Esophagus mucosa (tissue), 1 donor: ENCODE results near the gene CEP250. TPM values are rescaled to one million over a fixed set of nuclear protein-coding genes. Genes with fewer than 3 reads are reported as not detected.
"Not testable (repeated sequence)": the region's sequence is repeated elsewhere in the genome, so short reads cannot be mapped to it uniquely, and the experiment has no call there.

ENCODE experiments used
- ATAC-seq: fragments of 200-7000 bp; cut with Tn5 transposase; one replicate; pipeline ENCODE4 v1.9.1; 2020
- total RNA-seq: library from RNA; stranded (reverse); gene quantifications from one replicate; pipeline ENCODE4 v1.2.4, GENCODE V29; 2023
- donor health status: DM: yes; HTN: yes; CAD: no.

Gene CEP250
- total RNA-seq, 1 donor from 2014 or later: 13.6 TPM

- ATAC-seq: no peak
Observed at GRCh38 chr20:35453647-35454046, 1.8 kb upstream of the CEP250 start.

DNA sequence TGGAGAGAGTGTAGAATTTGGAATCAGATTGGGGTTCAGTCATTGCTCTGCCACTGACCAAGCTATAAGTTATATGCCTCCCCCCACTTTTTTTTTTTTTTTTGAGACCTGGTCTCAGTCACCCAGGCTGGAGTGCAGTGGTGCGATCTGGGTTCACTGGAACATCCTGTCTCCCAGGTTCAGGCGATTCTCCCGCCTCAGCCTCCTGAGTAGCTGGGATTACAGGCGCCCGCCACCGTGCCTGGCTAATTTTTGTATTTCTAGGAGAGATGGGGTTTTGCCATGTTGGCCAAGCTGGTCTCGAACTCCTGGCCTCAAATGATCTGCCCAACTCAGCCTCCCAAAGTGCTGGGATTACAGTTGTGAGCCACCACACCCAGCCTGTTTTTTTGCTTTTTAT, 1.3 kb downstream of the CEP250 start:
- not testable (repeated sequence) for ATAC-seq

GRCh38 chr20:35457539-35457938, 2.1 kb downstream of the CEP250 start:
- not testable (repeated sequence) for ATAC-seq

- no peak for ATAC-seq
Observed at GRCh38 chr20:35458388-35458787, 3.0 kb downstream of the CEP250 start.

DNA sequence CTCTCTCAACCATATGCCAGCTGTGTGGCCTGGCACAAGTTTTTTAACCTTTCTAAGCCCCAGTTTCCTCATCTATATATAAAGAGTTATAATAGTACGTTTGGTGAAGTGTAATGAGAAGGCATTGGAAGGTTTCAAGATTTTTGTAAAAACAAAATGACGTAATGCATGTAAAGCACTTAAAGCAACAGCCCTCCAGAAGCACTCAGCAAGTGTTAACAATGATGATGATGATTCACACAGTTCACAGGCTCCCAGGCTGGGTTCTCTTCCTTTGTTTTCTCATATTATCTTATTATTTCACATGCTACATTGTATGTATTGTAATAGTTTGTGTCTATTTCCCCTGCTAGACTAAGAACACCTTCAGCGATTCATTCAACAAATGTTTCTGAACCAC, 6.2 kb downstream of the CEP250 start:
- peak; percentile 16 for ATAC-seq

DNA sequence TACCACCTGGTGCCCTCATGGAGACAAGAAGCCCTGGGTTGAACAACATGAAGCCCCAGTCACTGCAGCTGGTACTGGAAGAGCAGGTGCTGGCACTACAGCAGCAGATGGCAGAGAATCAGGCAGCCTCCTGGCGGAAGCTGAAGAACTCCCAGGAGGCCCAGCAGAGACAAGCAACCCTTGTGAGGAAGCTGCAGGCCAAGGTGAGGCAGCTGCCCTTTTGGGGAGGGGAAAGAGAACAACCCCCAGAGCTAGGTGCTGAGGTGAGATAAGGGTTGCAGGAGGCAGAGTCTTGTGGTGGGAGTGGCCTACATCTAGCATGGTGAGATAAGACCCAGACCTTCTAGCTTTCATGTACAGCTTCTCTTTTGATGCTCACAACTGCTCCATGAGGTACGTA, 7.0 kb downstream of the CEP250 start:
- ATAC-seq: no peak

- peak; percentile 67 for ATAC-seq
Observed at GRCh38 chr20:35463455-35464300, 8.3 kb downstream of the CEP250 start.

- no peak for ATAC-seq
Observed at GRCh38 chr20:35465976-35466375, 10.6 kb downstream of the CEP250 start.

DNA sequence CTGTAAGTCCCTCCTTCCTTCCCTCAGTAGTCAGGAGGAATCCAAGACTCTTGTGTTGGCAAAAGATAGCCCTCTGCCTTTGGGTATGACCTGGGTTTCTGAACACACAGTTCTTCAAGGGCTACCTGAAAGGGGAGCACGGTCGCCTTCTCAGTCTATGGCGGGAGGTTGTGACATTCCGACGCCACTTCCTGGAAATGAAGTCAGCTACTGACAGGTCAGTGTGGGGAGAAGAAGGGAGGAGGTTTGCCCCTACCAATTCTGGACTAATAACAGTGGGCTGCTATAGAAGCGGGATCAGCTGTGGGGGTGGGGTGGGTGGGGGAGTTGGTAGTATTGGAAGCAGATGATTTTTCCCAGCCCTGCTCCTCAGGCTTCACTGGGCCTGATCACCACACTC, 11.5 kb downstream of the CEP250 start:
- ATAC-seq: no peak

DNA sequence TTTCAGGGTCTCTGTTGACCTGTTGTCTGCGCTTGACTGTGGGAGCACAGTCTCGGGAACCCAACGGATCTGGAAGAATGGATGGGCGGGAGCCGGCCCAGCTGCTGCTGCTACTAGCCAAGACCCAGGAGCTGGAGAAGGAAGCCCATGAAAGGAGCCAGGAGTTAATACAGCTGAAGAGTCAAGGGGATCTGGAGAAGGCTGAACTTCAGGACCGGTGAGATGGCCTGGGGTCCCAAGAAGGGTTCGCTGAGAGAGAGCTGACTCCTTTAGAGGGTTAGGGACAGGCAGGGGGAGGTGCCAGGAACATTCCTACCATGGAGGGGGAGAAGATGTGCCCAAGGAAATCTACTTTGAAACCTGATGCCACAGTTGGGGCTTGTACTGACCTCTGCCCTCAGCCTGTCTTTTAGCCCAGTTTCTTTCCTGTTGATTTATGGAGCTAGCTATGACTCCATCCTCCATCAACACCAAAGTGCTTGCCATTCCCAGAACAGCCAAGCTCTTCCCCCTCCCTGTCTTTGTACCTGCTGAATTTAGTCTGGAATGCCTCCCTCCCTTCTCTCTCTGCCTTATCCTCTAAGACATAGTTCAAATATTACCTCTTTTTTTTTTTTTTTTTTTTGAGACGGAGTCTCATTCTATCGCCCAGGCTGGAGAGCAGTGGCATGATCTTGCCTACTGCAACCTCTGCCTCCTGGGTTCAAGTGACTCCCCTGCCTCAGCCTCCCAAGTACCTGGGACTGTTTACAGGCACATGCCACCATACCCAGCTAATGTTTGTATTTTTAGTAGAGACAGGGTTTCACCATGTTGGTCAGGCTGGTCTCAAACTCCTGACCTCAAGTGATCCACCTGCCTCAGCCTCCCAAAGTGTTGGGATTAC, 12.2 kb downstream of the CEP250 start:
- no peak for ATAC-seq

DNA sequence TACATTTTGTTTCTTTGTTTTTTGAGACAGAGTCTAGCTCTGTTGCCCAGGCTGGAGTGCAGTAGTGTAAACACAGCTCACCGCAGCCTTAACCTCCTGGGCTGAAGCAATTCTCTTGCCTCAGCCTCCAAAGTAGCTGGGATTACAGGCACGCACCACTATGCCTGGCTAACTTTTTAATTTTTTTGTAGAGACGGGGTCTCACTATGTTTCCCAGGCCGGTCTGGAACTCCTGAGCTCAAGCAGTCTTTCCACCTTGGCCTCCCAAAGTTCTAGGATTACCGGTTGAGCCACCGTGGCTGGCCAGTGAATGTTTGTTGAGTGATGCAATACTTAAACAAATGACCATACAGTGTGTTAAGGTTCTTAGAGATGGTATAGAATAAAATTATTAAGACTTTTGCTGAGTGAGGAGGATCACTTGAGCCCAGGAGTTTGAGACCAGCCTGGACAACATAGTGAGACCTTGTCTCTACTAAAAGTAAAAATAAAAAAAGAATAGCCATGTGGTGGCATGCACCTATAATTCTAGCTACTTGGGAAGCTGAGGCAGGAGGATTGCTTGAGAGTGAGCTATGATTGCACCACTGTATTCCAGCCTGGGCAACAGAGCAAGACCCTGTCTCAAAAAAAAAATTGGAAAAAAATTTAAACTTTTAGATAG, 13.4 kb downstream of the CEP250 start:
- no peak for ATAC-seq

GRCh38 chr20:35472209-35472608, 16.8 kb downstream of the CEP250 start:
- ATAC-seq: no peak

- no peak for ATAC-seq
Observed at GRCh38 chr20:35473684-35474083, 18.3 kb downstream of the CEP250 start.

DNA sequence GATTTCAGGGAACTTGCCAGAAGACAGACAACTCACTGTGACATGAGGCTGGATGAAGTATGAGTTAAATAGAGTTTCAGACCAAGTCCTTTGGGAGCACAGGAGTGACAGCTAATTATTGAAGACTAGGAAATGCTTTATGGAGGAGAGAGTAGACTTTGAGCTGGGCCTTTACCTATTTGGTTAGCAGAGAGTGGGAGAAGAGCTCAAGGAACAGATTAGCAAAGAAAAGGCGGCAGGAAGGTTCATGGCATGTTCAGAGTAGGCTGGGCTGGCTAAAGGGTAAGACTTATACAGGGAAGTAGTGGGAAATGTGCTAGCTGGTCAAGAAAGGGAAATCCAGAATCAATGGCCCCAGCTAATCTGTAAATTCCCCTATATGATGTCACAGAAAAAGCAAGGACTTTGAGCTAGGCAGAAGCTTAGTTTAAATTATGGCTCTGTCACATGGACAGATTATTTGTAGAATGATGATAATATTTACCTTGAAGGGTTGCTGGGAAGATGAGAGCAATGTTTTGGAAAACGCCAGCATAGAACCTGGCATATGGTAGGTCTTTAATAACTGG, 19.0 kb downstream of the CEP250 start:
- no peak for ATAC-seq

GRCh38 chr20:35476288-35476687, 20.9 kb downstream of the CEP250 start:
- ATAC-seq: no peak

DNA sequence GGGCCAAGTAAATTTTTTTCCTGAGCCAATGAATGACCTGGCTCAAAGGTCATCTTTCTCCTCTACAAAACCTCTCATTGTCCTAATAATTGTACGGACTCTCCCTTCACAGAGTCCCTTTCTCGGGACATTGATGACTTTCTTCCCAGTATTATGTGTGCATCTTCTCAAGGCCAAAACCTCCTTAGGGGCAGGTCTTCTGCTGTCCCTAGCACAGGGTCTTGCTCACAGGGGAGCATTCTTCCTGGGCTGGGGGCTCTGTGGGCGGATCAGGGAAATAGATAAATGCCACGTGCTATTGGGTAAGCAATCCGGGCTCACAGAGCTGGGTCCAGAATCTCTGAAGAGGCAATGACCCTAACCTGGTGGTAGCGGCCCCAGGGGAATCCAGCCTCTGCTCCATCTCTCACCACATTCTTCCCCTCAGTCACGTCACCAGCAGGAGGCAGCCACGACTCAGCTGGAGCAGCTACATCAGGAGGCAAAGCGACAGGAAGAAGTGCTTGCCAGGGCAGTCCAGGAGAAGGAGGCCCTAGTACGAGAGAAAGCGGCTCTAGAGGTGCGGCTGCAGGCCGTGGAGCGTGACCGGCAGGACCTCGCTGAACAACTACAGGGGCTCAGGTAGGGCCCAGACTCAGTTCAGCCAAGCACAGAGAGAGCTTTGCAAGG, 23.5 kb downstream of the CEP250 start:
- ATAC-seq: no peak

GRCh38 chr20:35479798-35480197, 24.4 kb downstream of the CEP250 start:
- ATAC-seq: no peak

DNA sequence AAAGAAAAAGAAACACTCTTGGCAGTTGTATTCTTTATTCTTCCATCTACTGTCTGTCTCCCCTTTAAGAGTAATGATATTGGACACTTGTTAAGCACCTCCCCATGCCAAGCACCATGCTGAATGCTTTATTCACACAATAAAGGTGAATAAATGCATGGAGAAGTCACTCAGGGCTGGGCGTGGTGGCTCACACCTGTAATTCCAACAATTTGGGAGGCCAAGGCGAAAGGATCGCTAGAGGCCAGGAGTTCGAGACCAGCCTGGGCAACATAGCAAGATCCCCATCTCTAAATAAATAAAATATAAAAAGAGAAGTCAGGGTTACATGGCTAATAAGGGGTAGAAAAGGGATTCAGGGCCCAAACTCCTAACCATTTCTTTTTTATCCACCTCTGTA, 32.1 kb downstream of the CEP250 start:
- no peak for ATAC-seq

GRCh38 chr20:35489717-35490116, 34.3 kb downstream of the CEP250 start:
- no peak for ATAC-seq

- peak; percentile 71 for ATAC-seq
Observed at GRCh38 chr20:35490736-35491181, 35.4 kb downstream of the CEP250 start.

GRCh38 chr20:35491823-35492222, 36.4 kb downstream of the CEP250 start:
- ATAC-seq: no peak

DNA sequence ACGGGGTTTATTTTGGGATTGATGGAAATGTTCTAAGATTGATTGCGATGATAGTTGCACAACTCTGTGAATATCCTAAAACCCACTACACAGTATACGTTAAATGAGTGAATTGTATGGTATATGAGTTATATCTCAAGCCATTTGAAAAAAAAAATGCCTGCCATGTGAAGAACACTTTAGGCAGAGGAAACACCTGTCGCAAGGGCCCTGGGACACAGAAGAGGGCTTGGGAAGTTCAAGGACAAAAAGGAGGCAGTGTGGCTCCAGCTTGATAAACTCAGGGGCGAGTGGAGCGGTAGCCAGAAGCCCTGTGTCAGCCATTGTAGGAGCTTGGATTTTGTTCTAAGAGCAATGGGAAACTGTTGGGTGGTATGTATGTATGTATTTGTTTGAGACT, 37.0 kb downstream of the CEP250 start:
- ATAC-seq: no peak
